K562 (cell line): ENCODE measurements around the gene HAPLN1. TPM values are rescaled to one million over a fixed set of nuclear protein-coding genes. Genes with fewer than 3 reads are reported as not detected.

Experiments
- ATF7 ChIP-seq: fragments of 450-650 bp; IDR thresholded peaks from 2 replicates; pipeline ENCODE4 v1.7.1; 2014; ENCODE audit warnings: mild to moderate bottlenecking, moderate library complexity
- CREBBP ChIP-seq: IDR thresholded peaks from one replicate; pipeline ENCODE4 v1.6.1; 2012; ENCODE audit warnings: low read depth, mild to moderate bottlenecking, control low read depth, inconsistent platforms, low read length
- HMG20A ChIP-seq: fragments of 450-650 bp; formaldehyde crosslinking; conservative IDR thresholded peaks from 2 replicates; pipeline ENCODE4 v1.4.0; 2020; ENCODE audit warnings: mild to moderate bottlenecking, mixed read lengths
- RREB1 ChIP-seq: fragments of 250-450 bp; sonication (Bioruptor Pico); IDR thresholded peaks from 2 replicates; pipeline ENCODE4 v1.4.0; 2020
- ZC3H11A ChIP-seq: IDR thresholded peaks from 2 replicates; pipeline ENCODE4 v1.6.1; 2012; ENCODE audit warnings: low read depth, low read length, improper control_type of control experiment
- ZNF449 ChIP-seq: fragments of 250-450 bp; sonication (Bioruptor Pico); IDR thresholded peaks from 2 replicates; pipeline ENCODE4 v1.8.0; 2022; ENCODE audit warnings: moderate library complexity, mild to moderate bottlenecking, inconsistent platforms
- ZNF778 ChIP-seq: fragments of 450-650 bp; formaldehyde crosslinking; IDR thresholded peaks from 2 replicates; pipeline ENCODE4 v1.4.0; 2020; ENCODE audit warnings: mild to moderate bottlenecking, moderate library complexity
- polyA plus RNA-seq, 8 experiments: library from polyadenylated mRNA; depleted of rRNA in 4 of 8; stranded (reverse) in 5 of 8; unstranded in 3 of 8; fragments of >200 nt; fragmentation: Nextera tagmentation in 2 of 8; fragmentation: Illumina TruSeq in 1 of 8; extraction: Ambion mirVana in 2 of 8; extraction: Trizol in 1 of 8; gene quantifications; 2 replicates each; pipeline versions ENCODE4 v1.2.1 to v1.2.3, GENCODE V29; 2011 to 2014; ENCODE audit warnings: inconsistent platforms in 1 of 8, missing spikeins in 1 of 8
- total RNA-seq, 7 experiments: library from RNA; depleted of rRNA in 6 of 7; stranded (reverse); fragments of >200 nt in 6 of 7; fragmentation: Illumina TruSeq in 2 of 7; extraction: Trizol in 2 of 7; gene quantifications; 2 replicates each; pipeline versions ENCODE4 v1.2.1 to v1.2.3, GENCODE V29; 2011 to 2021; ENCODE audit warnings: low replicate concordance in 1 of 7

Gene HAPLN1
- total and polyA plus RNA-seq, 9 of the 15 experiments (the other 6 are each of a cell fraction or from before 2014, with no cell fraction given): not detected

DNA sequence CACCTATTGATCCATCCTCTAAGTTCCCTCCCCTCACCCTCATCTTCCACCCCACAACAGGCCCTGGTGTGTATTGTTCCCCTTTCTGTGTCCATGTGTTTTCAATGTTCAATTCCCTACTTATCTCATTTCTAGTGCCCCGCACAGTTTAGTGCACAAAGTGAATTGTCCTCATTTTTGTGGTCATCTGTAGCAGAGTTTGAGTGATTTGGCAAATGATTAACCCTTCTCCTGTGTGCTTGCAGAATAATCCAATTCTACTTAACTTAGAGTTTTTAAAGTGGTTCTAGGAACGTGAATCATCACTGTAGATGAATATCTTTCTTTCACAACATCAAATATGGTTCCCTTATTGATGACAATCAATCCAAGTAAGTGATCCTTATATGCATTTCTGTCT lies 6.3 kb upstream of the HAPLN1 start (continued):
- TF ChIP-seq ZNF778 (CRISPR knock-in tag) (no peak), RREB1 (CRISPR knock-in tag) (no peak), ZC3H11A (no peak), ZNF449 (no peak), CREBBP (no peak), ATF7 (no peak), HMG20A (no peak)
